H9 (cell line): ENCODE results near the gene RASGRF2. TPM values are rescaled to one million over a fixed set of nuclear protein-coding genes. Genes with fewer than 3 reads are reported as not detected.

ENCODE experiments used
- DNase-seq: peaks from one replicate; pipeline ENCODE4 v3.0.0-alpha.2; 2017
- H2AFZ ChIP-seq: one replicate; pipeline ENCODE4 v1.6.1; 2013; ENCODE audit warnings: mild to moderate bottlenecking, low read length, control low read depth, moderate library complexity
- H2AK5ac ChIP-seq: 2 replicates; pipeline ENCODE4 v1.6.1; 2013; ENCODE audit warnings: low read length, control low read depth, mixed read lengths; ENCODE audit not compliant: insufficient read length
- H2BK120ac ChIP-seq: one replicate; pipeline ENCODE4 v1.6.1; 2013; ENCODE audit warnings: low read depth, mild to moderate bottlenecking, low read length, control low read depth, inconsistent platforms; ENCODE audit not compliant: poor library complexity, severe bottlenecking
- H2BK12ac ChIP-seq: 2 replicates; pipeline ENCODE4 v1.6.1; 2013; ENCODE audit warnings: low read length, control low read depth, mixed read lengths, low read depth; ENCODE audit not compliant: insufficient read length
- H2BK15ac ChIP-seq: 2 replicates; pipeline ENCODE4 v1.6.1; 2013; ENCODE audit warnings: low read depth, low read length, control low read depth
- H2BK20ac ChIP-seq: one replicate; pipeline ENCODE4 v1.6.1; 2013; ENCODE audit warnings: low read depth, mild to moderate bottlenecking, low read length, control low read depth, inconsistent platforms; ENCODE audit not compliant: poor library complexity, severe bottlenecking
- H2BK5ac ChIP-seq: 2 replicates; pipeline ENCODE4 v1.6.1; 2013; ENCODE audit warnings: low read length, control low read depth, mixed read lengths; ENCODE audit not compliant: insufficient read length
- H3K14ac ChIP-seq: 2 replicates; pipeline ENCODE4 v1.6.1; 2013; ENCODE audit warnings: low read length, control low read depth; ENCODE audit not compliant: insufficient read depth
- H3K18ac ChIP-seq: 2 replicates; pipeline ENCODE4 v1.6.1; 2013; ENCODE audit warnings: low read depth, mild to moderate bottlenecking, mixed read lengths, low read length, control low read depth; ENCODE audit not compliant: insufficient read length
- H3K23ac ChIP-seq: 2 replicates; pipeline ENCODE4 v1.6.1; 2013; ENCODE audit warnings: low read length, control low read depth, mixed read lengths, low read depth; ENCODE audit not compliant: insufficient read length
- H3K23me2 ChIP-seq: 2 replicates; pipeline ENCODE4 v1.6.1; 2013; ENCODE audit warnings: low read depth, mild to moderate bottlenecking, mixed read lengths, low read length, control low read depth; ENCODE audit not compliant: insufficient read length, poor library complexity, severe bottlenecking
- H3K27ac ChIP-seq: 2 replicates; pipeline ENCODE4 v1.5.1; 2013; ENCODE audit warnings: low read length, control low read depth, mixed read lengths, low read depth; ENCODE audit not compliant: insufficient read length
- H3K27me3 ChIP-seq: 2 replicates; pipeline ENCODE4 v1.6.1; 2013; ENCODE audit warnings: low read length, control low read depth, inconsistent platforms; ENCODE audit not compliant: insufficient read depth
- H3K4ac ChIP-seq: 2 replicates; pipeline ENCODE4 v1.6.1; 2013; ENCODE audit warnings: low read depth, mild to moderate bottlenecking, control low read depth, inconsistent platforms, low read length, moderate library complexity
- H3K4me1 ChIP-seq: 2 replicates; pipeline ENCODE4 v1.6.1; 2013; ENCODE audit warnings: low read length, control low read depth, inconsistent platforms; ENCODE audit not compliant: insufficient read depth
- H3K4me2 ChIP-seq: 2 replicates; pipeline ENCODE4 v1.6.1; 2013; ENCODE audit warnings: low read length, control low read depth, mixed read lengths; ENCODE audit not compliant: insufficient read length, insufficient read depth
- H3K56ac ChIP-seq: 2 replicates; pipeline ENCODE4 v1.6.1; 2013; ENCODE audit warnings: low read depth, mild to moderate bottlenecking, mixed read lengths, low read length, control low read depth; ENCODE audit not compliant: insufficient read length
- H3K79me1 ChIP-seq: 2 replicates; pipeline ENCODE4 v1.6.1; 2013; ENCODE audit warnings: low read depth, mild to moderate bottlenecking, moderate library complexity, low read length, control low read depth, inconsistent platforms; ENCODE audit not compliant: insufficient read depth, poor library complexity, severe bottlenecking
- H3K79me2 ChIP-seq: 2 replicates; pipeline ENCODE4 v1.6.1; 2013; ENCODE audit warnings: low read length, control low read depth, inconsistent platforms; ENCODE audit not compliant: insufficient read depth
- H3K9ac ChIP-seq: 2 replicates; pipeline ENCODE4 v1.6.1; 2013; ENCODE audit warnings: low read length, control low read depth, mixed read lengths; ENCODE audit not compliant: insufficient read length; ENCODE audit errors: extremely low read depth
- H3K9me3 ChIP-seq: one replicate; pipeline ENCODE4 v1.6.1; 2013; ENCODE audit warnings: low read depth, low read length, inconsistent platforms; ENCODE audit not compliant: control insufficient read depth
- H3T11ph ChIP-seq: one replicate; pipeline ENCODE4 v1.6.1; 2013; ENCODE audit warnings: mild to moderate bottlenecking, low read length, control low read depth, inconsistent platforms
- H4K20me1 ChIP-seq: one replicate; pipeline ENCODE4 v1.6.1; 2013; ENCODE audit not compliant: control insufficient read depth, insufficient read length, insufficient read depth
- H4K5ac ChIP-seq: 2 replicates; pipeline ENCODE4 v1.6.1; 2013; ENCODE audit warnings: low read depth, mild to moderate bottlenecking, mixed read lengths, low read length, control low read depth; ENCODE audit not compliant: insufficient read length
- H4K8ac ChIP-seq: replicated peaks from 2 replicates; pipeline ENCODE4 v1.6.1; 2013; ENCODE audit warnings: low read length, control low read depth, mixed read lengths, low read depth; ENCODE audit not compliant: insufficient read length
- H4K91ac ChIP-seq: 2 replicates; pipeline ENCODE4 v1.6.1; 2013; ENCODE audit warnings: low read depth, mild to moderate bottlenecking, moderate library complexity, mixed read lengths, low read length, control low read depth; ENCODE audit not compliant: insufficient read length
- H3K27ac Mint-ChIP-seq, 3 experiments: 2 replicates in 2 of 3; 3 replicates in 1 of 3; pipeline ENCODE4 v1.8.0; 2020 to 2021; ENCODE audit warnings: mixed read lengths in 3 of 3, mild to moderate bottlenecking in 1 of 3, moderate library complexity in 1 of 3
- H3K27me3 Mint-ChIP-seq: 2 replicates; pipeline ENCODE4 v1.8.0; 2021; ENCODE audit warnings: low read depth, mild to moderate bottlenecking, moderate library complexity, mixed read lengths
- H3K36me3 Mint-ChIP-seq, 3 experiments: 2 replicates in 2 of 3; 3 replicates in 1 of 3; pipeline ENCODE4 v1.8.0; 2020 to 2021; ENCODE audit warnings: low read depth in 3 of 3, mixed read lengths in 3 of 3; ENCODE audit not compliant: insufficient read depth in 1 of 3
- H3K4me1 Mint-ChIP-seq, 2 experiments: 2 replicates each; pipeline ENCODE4 v1.8.0; 2020; ENCODE audit warnings: mixed read lengths in 2 of 2
- H3K4me3 Mint-ChIP-seq, 2 experiments: 2 replicates in 1 of 2; 3 replicates in 1 of 2; pipeline ENCODE4 v1.8.0; 2020 to 2021; ENCODE audit warnings: mild to moderate bottlenecking in 2 of 2, mixed read lengths in 2 of 2, moderate library complexity in 1 of 2
- H3K9me3 Mint-ChIP-seq, 2 experiments: 2 replicates in 1 of 2; 3 replicates in 1 of 2; pipeline ENCODE4 v1.8.0; 2020; ENCODE audit warnings: mild to moderate bottlenecking in 2 of 2, mixed read lengths in 2 of 2, moderate library complexity in 1 of 2
- WGBS: extraction: QIAGEN DNeasy Blood & Tissue Kit; methylation state at CpG from one replicate; pipeline ENCODE4 v1.1.7; 2013; ENCODE audit warnings: missing lambda C conversion rate, low lambda C conversion rate, mixed read lengths; ENCODE audit not compliant: insufficient read length; ENCODE audit errors: extremely low coverage; 5-methylcytosine and 5-hydroxymethylcytosine counted together
- total RNA-seq: library from RNA; stranded (reverse); gene quantifications from 2 replicates; pipeline ENCODE4 v1.2.1, GENCODE V29; 2021
- TF ChIP-seq, protein P1 (sequence below): fragments of 200-600 bp; sonication (generic); conservative IDR thresholded peaks from 3 replicates; pipeline ENCODE4 v1.8.0; 2021; ENCODE audit warnings: antibody characterized with exemption, mild to moderate bottlenecking

The RASGRF2 gene
- total RNA-seq, 1 experiment from 2014 or later: 13.5 TPM

GRCh38 chr5:81164476-81164875 is 204.3 kb downstream of the RASGRF2 start:
- Histone ChIP-seq H3K27ac (no peak overlapping the region), H2BK12ac (no peak overlapping the region), H4K20me1 (no peaks in the 10 kb centered on the region), H4K5ac (no peak overlapping the region), H3K4me1 (no peaks in the 10 kb centered on the region), H3K23ac (no peak overlapping the region), H3K9ac (no peak overlapping the region), H3K56ac (no peak overlapping the region), H3K14ac (no peak overlapping the region), H2BK15ac (no peak overlapping the region), H3K23me2 (no peaks in the 10 kb centered on the region), H3K4me2 (no peak overlapping the region), H2BK5ac (no peak overlapping the region), H2BK120ac (no peak overlapping the region), H3K9me3 (no peaks in the 10 kb centered on the region), H2AK5ac (no peak overlapping the region), H3T11ph (no peak overlapping the region), H3K79me2 (no peaks in the 10 kb centered on the region), H2BK20ac (no peak overlapping the region), H4K91ac (no peak overlapping the region), H3K27me3 (no peaks in the 10 kb centered on the region), H3K4ac (no peak overlapping the region), H4K8ac (no peak overlapping the region), H3K79me1 (no peaks in the 10 kb centered on the region), H2AFZ (no peak overlapping the region), H3K18ac (no peak overlapping the region)
- H3K27ac Mint-ChIP-seq: no peak overlapping the region
- H3K9me3 Mint-ChIP-seq: no peaks in the 10 kb centered on the region
- H3K27me3 Mint-ChIP-seq: no peaks in the 10 kb centered on the region
- 0 out of 4 replicates have a peak, but pooled peaks cover 2 to 8% of the 10 kb centered on the region in 2 experiments for H3K4me1 Mint-ChIP-seq
- DNase-seq: no peak
- peaks cover 0 to 2% (median 0%) of the 10 kb centered on the region in 3 experiments; a peak in 1 of 7 replicates for H3K36me3 Mint-ChIP-seq
- WGBS: no CpG with 5 or more reads among the region's 2 CpGs
- H3K4me3 Mint-ChIP-seq: no peak overlapping the region
- TF ChIP-seq, protein P1, sequence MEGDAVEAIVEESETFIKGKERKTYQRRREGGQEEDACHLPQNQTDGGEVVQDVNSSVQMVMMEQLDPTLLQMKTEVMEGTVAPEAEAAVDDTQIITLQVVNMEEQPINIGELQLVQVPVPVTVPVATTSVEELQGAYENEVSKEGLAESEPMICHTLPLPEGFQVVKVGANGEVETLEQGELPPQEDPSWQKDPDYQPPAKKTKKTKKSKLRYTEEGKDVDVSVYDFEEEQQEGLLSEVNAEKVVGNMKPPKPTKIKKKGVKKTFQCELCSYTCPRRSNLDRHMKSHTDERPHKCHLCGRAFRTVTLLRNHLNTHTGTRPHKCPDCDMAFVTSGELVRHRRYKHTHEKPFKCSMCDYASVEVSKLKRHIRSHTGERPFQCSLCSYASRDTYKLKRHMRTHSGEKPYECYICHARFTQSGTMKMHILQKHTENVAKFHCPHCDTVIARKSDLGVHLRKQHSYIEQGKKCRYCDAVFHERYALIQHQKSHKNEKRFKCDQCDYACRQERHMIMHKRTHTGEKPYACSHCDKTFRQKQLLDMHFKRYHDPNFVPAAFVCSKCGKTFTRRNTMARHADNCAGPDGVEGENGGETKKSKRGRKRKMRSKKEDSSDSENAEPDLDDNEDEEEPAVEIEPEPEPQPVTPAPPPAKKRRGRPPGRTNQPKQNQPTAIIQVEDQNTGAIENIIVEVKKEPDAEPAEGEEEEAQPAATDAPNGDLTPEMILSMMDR: no peak
